Stomach smooth muscle (tissue), 2 donors: ENCODE results near the gene CPEB3.

Experiments used
- H3K27ac ChIP-seq: one replicate; pipeline ENCODE4 v1.7.0; 2013; ENCODE audit warnings: mild to moderate bottlenecking, low read length, inconsistent platforms
- H3K27me3 ChIP-seq, 2 donors: one replicate each; pipeline ENCODE4 v1.7.0; 2013; ENCODE audit warnings: low read length in 2 of 2; ENCODE audit not compliant: insufficient read depth in 2 of 2, control insufficient read depth in 1 of 2
- H3K36me3 ChIP-seq, 2 donors: one replicate each; pipeline ENCODE4 v1.7.0; 2013; ENCODE audit warnings: low read length in 2 of 2; ENCODE audit not compliant: control insufficient read depth in 2 of 2, insufficient read depth in 2 of 2
- H3K4me1 ChIP-seq: one replicate; pipeline ENCODE4 v1.7.0; 2013; ENCODE audit warnings: low read length; ENCODE audit not compliant: control insufficient read depth, insufficient read depth
- H3K4me3 ChIP-seq, 2 donors: one replicate each; pipeline ENCODE4 v1.7.0; 2013; ENCODE audit warnings: low read length in 2 of 2
- H3K9ac ChIP-seq, 2 donors: one replicate each; pipeline ENCODE4 v1.7.0; 2013; ENCODE audit warnings: low read length in 2 of 2, mild to moderate bottlenecking in 1 of 2
- H3K9me3 ChIP-seq, 2 donors: one replicate each; pipeline ENCODE4 v1.7.0; 2013; ENCODE audit warnings: low read length in 2 of 2; ENCODE audit not compliant: control insufficient read depth in 2 of 2
- donor health status: healthy.
- donor health status: Pancreatic carcinoma.

CPEB3 gene

GRCh38 chr10:92074126-92074887 lies 216.6 kb downstream of the CPEB3 start:
- Histone ChIP-seq H3K27me3 (no peaks in the 10 kb centered on the region), H3K36me3 (peaks cover 0 to 5% of the 10 kb centered on the region in 2 donors), H3K9me3 (no peaks in the 10 kb centered on the region), H3K4me1 (no peaks in the 10 kb centered on the region), H3K9ac (no peak overlapping the region), H3K27ac (no peak overlapping the region), H3K4me3 (no peak overlapping the region)

GRCh38 chr10:92068900-92069299 lies 222.0 kb downstream of the CPEB3 start:
- H3K27me3 ChIP-seq, result no peaks in the 10 kb centered on the region
- no peak overlapping the region for H3K9ac ChIP-seq
- H3K4me1 ChIP-seq, result no peaks in the 10 kb centered on the region
- no peak overlapping the region for H3K27ac ChIP-seq
- peaks cover 0 to 2% of the 10 kb centered on the region in 2 donors for H3K36me3 ChIP-seq
- no peak overlapping the region for H3K4me3 ChIP-seq
- H3K9me3 ChIP-seq, result no peaks in the 10 kb centered on the region

- H3K27ac ChIP-seq, result no peak overlapping the region
- no peak overlapping the region for H3K4me3 ChIP-seq
- H3K9ac ChIP-seq, result no peak overlapping the region
- H3K27me3 ChIP-seq, result no peaks in the 10 kb centered on the region
- no peaks in the 10 kb centered on the region for H3K9me3 ChIP-seq
- peaks cover 0 to 2% of the 10 kb centered on the region in 2 donors for H3K36me3 ChIP-seq
- no peaks in the 10 kb centered on the region for H3K4me1 ChIP-seq
Measured at GRCh38 chr10:92066386-92066785, 224.5 kb downstream of the CPEB3 start.

- H3K9me3 ChIP-seq, result no peaks in the 10 kb centered on the region
Measured at GRCh38 chr10:92064506-92064905, 226.4 kb downstream of the CPEB3 start.

GRCh38 chr10:92062273-92062672 lies 228.6 kb downstream of the CPEB3 start:
- no peaks in the 10 kb centered on the region for H3K9me3 ChIP-seq
- no peaks in the 10 kb centered on the region for H3K36me3 ChIP-seq
- H3K27ac ChIP-seq, result no peak overlapping the region
- H3K9ac ChIP-seq, result no peak overlapping the region
- no peaks in the 10 kb centered on the region for H3K27me3 ChIP-seq
- no peak overlapping the region for H3K4me3 ChIP-seq
- no peaks in the 10 kb centered on the region for H3K4me1 ChIP-seq

More at GRCh38 chr10:92064506-92064905, 226.4 kb downstream of the CPEB3 start:
- Histone ChIP-seq H3K27me3 (no peaks in the 10 kb centered on the region), H3K27ac (no peak overlapping the region), H3K36me3 (peaks cover 0 to 2% of the 10 kb centered on the region in 2 donors), H3K4me1 (no peaks in the 10 kb centered on the region), H3K4me3 (no peak overlapping the region), H3K9ac (no peak overlapping the region)

- no peak overlapping the region for H3K9ac ChIP-seq
- H3K4me3 ChIP-seq, result no peak overlapping the region
- H3K36me3 ChIP-seq, result peaks cover 8 to 9% of the 10 kb centered on the region in 2 donors
- H3K9me3 ChIP-seq, result no peaks in the 10 kb centered on the region
- no peak overlapping the region for H3K27ac ChIP-seq
- H3K4me1 ChIP-seq, result no peaks in the 10 kb centered on the region
- no peaks in the 10 kb centered on the region for H3K27me3 ChIP-seq
Measured at GRCh38 chr10:92054807-92055206, 236.1 kb downstream of the CPEB3 start.

- Histone ChIP-seq H3K36me3 (peaks cover 12 to 13% of the 10 kb centered on the region in 2 donors), H3K27ac (no peak overlapping the region)
Measured at GRCh38 chr10:92052741-92053140, 238.1 kb downstream of the CPEB3 start.

GRCh38 chr10:92052088-92052487 lies 238.8 kb downstream of the CPEB3 start:
- no peaks in the 10 kb centered on the region for H3K27me3 ChIP-seq
- H3K4me1 ChIP-seq, result no peaks in the 10 kb centered on the region
- peaks cover 12 to 14% of the 10 kb centered on the region in 2 donors for H3K36me3 ChIP-seq
- H3K27ac ChIP-seq, result no peak overlapping the region
- H3K9me3 ChIP-seq, result no peaks in the 10 kb centered on the region
- H3K9ac ChIP-seq, result no peak overlapping the region
- no peak overlapping the region for H3K4me3 ChIP-seq

More at GRCh38 chr10:92052741-92053140, 238.1 kb downstream of the CPEB3 start:
- Histone ChIP-seq H3K27me3 (no peaks in the 10 kb centered on the region), H3K4me1 (no peaks in the 10 kb centered on the region), H3K9me3 (no peaks in the 10 kb centered on the region), H3K4me3 (no peak overlapping the region), H3K9ac (no peak overlapping the region)

DNA sequence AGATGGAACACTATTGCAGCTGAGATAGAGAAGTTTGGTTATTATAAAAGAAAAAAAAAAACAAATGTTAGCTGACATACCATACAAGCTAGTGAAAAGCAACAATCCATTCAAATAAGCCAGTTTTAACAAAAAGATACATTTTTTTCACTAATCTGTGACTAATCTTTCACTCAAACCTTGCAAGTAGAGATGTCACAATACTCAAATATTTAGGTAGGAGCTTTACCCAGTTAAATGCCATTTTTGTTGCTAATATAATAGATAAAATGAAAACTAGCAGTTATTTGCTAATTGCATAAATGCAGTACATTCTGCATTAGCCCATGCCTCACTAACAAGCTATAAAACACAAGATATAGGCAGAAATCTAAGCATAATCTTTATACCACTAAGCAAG lies 243.7 kb downstream of the CPEB3 start:
- Histone ChIP-seq H3K36me3 (peaks cover 7 to 10% of the 10 kb centered on the region in 2 donors), H3K4me1 (no peaks in the 10 kb centered on the region), H3K4me3 (no peak overlapping the region)

DNA sequence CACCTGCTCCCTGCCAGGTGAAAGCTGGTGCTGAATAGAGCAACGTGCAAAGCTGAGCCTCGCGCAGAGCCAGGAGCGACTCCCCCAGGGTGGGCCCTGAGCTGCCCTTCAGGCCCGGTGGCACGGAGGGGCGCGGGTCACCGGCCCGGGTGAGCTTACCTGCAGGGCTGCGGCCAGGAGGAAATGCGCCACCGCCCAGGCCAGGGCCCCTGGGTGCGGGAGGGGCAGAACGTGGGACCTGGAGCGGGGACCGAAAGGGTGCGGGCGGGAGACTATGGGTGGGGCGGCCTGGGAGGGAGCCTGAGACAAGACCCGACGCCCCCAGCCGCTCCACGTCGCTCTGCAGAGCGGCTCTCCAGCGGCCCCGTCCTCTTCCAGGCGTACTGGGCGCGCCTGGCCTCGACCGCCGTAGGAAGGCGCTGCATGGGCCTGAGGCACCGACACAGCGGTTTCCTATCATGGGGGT lies 245.2 kb downstream of the CPEB3 start:
- H3K9me3 ChIP-seq, result no peaks in the 10 kb centered on the region
- H3K27me3 ChIP-seq, result no peaks in the 10 kb centered on the region
- no peak overlapping the region for H3K9ac ChIP-seq
- peaks cover 4 to 5% of the 10 kb centered on the region in 2 donors for H3K36me3 ChIP-seq
- no peak overlapping the region for H3K27ac ChIP-seq
- H3K4me3 ChIP-seq, result no peak overlapping the region
- no peaks in the 10 kb centered on the region for H3K4me1 ChIP-seq

More for the DNA sequence above, 243.7 kb downstream of the CPEB3 start:
- no peak overlapping the region for H3K27ac ChIP-seq
- H3K9ac ChIP-seq, result no peak overlapping the region
- no peaks in the 10 kb centered on the region for H3K27me3 ChIP-seq
- no peaks in the 10 kb centered on the region for H3K9me3 ChIP-seq

GRCh38 chr10:92042541-92042940 lies 248.3 kb downstream of the CPEB3 start:
- H3K4me3 ChIP-seq, result no peak overlapping the region
- H3K27ac ChIP-seq, result no peak overlapping the region
- H3K9me3 ChIP-seq, result no peaks in the 10 kb centered on the region
- no peaks in the 10 kb centered on the region for H3K4me1 ChIP-seq
- H3K27me3 ChIP-seq, result no peaks in the 10 kb centered on the region
- H3K9ac ChIP-seq, result no peak overlapping the region
- H3K36me3 ChIP-seq, result no peaks in the 10 kb centered on the region
